ENCODE data around the gene CABLES1. TPM values are rescaled to one million over a fixed set of nuclear protein-coding genes. Genes with fewer than 3 reads are reported as not detected.

CABLES1 gene
- total RNA-seq, 1 experiment from 2014 or later = 66.4 TPM

- no peak for DNase-seq (ENCODE audit: low read depth, low spot score)
- ChIA-PET CTCF (no interaction called here), POLR2A (no interaction called here)
- Histone ChIP-seq H3K27me3 (ENCODE audit: control insufficient read depth, insufficient read depth, low read length) (no peaks in the 10 kb centered on the region), H3K36me3 (ENCODE audit: control insufficient read depth, insufficient read depth, low read length) (no peaks in the 10 kb centered on the region), H3K9me3 (ENCODE audit: control insufficient read depth, insufficient read depth, low read depth, low read length) (no peaks in the 10 kb centered on the region), H3K27ac (ENCODE audit: low read length) (peak overlapping the region; percentile 52; the same call in 1 of the 2 replicates), H3K4me1 (ENCODE audit: control insufficient read depth, insufficient read depth, low read length) (peaks cover 12% of the 10 kb centered on the region), H3K4me3 (ENCODE audit: low read depth in 2 of 2, low read length in 2 of 2) (no peak overlapping the region)
- no TSS peak for BruUV-seq (replicated peaks)
- no peak for TF ChIP-seq SIN3A (IDR thresholded peaks at IDR 0.05; ENCODE audit: borderline replicate concordance, insufficient read depth, low read depth, low read length)
- no peak for TF ChIP-seq REST (IDR thresholded peaks at IDR 0.05; ENCODE audit: insufficient read depth in 1 of 2, low read depth in 2 of 2, low read length in 1 of 2)
- TF ChIP-seq POLR2AphosphoS5 (IDR thresholded peaks at IDR 0.05; ENCODE audit: low read depth, low read length) = no peak
- TF ChIP-seq TCF7L2 (IDR thresholded peaks at IDR 0.05; ENCODE audit: low read depth, low read length) = no peak
- TF ChIP-seq CTCF (IDR thresholded peaks at IDR 0.05) = no peak
- intact Hi-C loops (cut with micrococcal nuclease; ENCODE audit: unreplicated experiment) (no loop called here), in situ Hi-C loops (cut with HindIII; ENCODE audit: low pct_unique_long_range_greater_than_20kb, low sequenced_read_pairs) (no loop called here)
- no peak for ATAC-seq
Measured at GRCh38 chr18:23302851-23303527, 167.7 kb downstream of the CABLES1 start.

- Histone ChIP-seq H3K36me3 (ENCODE audit: control insufficient read depth, insufficient read depth, low read length) (no peaks in the 10 kb centered on the region), H3K4me3 (ENCODE audit: low read depth in 2 of 2, low read length in 2 of 2) (no peak overlapping the region), H3K27ac (ENCODE audit: low read length) (no peak overlapping the region), H3K9me3 (ENCODE audit: control insufficient read depth, insufficient read depth, low read depth, low read length) (no peaks in the 10 kb centered on the region), H3K4me1 (ENCODE audit: control insufficient read depth, insufficient read depth, low read length) (no peaks in the 10 kb centered on the region), H3K27me3 (ENCODE audit: control insufficient read depth, insufficient read depth, low read length) (no peaks in the 10 kb centered on the region)
- BruUV-seq (replicated peaks) = no TSS peak
- TF ChIP-seq CTCF (IDR thresholded peaks at IDR 0.05) (no peak), REST (IDR thresholded peaks at IDR 0.05; ENCODE audit: insufficient read depth in 1 of 2, low read depth in 2 of 2, low read length in 1 of 2) (no peak), POLR2AphosphoS5 (IDR thresholded peaks at IDR 0.05; ENCODE audit: low read depth, low read length) (no peak), SIN3A (IDR thresholded peaks at IDR 0.05; ENCODE audit: borderline replicate concordance, insufficient read depth, low read depth, low read length) (no peak), TCF7L2 (IDR thresholded peaks at IDR 0.05; ENCODE audit: low read depth, low read length) (no peak)
- DNase-seq (ENCODE audit: low read depth, low spot score) (no peak), ATAC-seq (no peak)
- ChIA-PET CTCF (no interaction called here), POLR2A (no interaction called here)
- intact Hi-C loops (cut with micrococcal nuclease; ENCODE audit: unreplicated experiment) (no loop called here), in situ Hi-C loops (cut with HindIII; ENCODE audit: low pct_unique_long_range_greater_than_20kb, low sequenced_read_pairs) (no loop called here)
Measured at GRCh38 chr18:23306822-23307221, 171.5 kb downstream of the CABLES1 start.

Data from Panc1 (cell line).